ENCODE results near the gene PLEKHA7. TPM values are rescaled to one million over a fixed set of nuclear protein-coding genes. Genes with fewer than 3 reads are reported as not detected.

PLEKHA7 gene
- total RNA-seq, 1 experiment from 2014 or later, result 13.0 TPM

GRCh38 chr11:16891165-16891564 lies 123.0 kb downstream of the PLEKHA7 start:
- ChIA-PET CTCF (no interaction called here), POLR2A (no interaction called here)
- Mint-ChIP-seq H3K36me3 (peaks cover 21% of the 10 kb centered on the region), H3K9me3 (peaks cover 21% of the 10 kb centered on the region), H3K27me3 (ENCODE audit: low read depth) (peaks cover 22% of the 10 kb centered on the region), H3K27ac (no peak overlapping the region), H3K4me3 (no peak overlapping the region), H3K4me1 (peaks cover 21% of the 10 kb centered on the region)
- no peak for DNase-seq (ENCODE audit: low spot score)
- no peak for TF ChIP-seq ATF6 (CRISPR knock-in tag; IDR thresholded peaks at IDR 0.05)
- no peak for TF ChIP-seq GRHL2 (CRISPR knock-in tag; IDR thresholded peaks at IDR 0.05; ENCODE audit: insufficient replicate concordance, severe bottlenecking)
- TF ChIP-seq ZMAT4 (CRISPR knock-in tag; IDR thresholded peaks at IDR 0.05), result no peak
- TF ChIP-seq FOXK1 (CRISPR knock-in tag; IDR thresholded peaks at IDR 0.05), result no peak
- no peak for TF ChIP-seq IRF1 (CRISPR knock-in tag; IDR thresholded peaks at IDR 0.05)
- no peak for TF ChIP-seq PRRX2 (CRISPR knock-in tag; IDR thresholded peaks at IDR 0.05)
- no peak for TF ChIP-seq E2F1 (CRISPR knock-in tag; IDR thresholded peaks at IDR 0.05)
- TF ChIP-seq ESRRA (CRISPR knock-in tag; IDR thresholded peaks at IDR 0.05; ENCODE audit: borderline replicate concordance), result no peak
- no peak for TF ChIP-seq NFE2L1 (CRISPR knock-in tag; IDR thresholded peaks at IDR 0.05)
- TF ChIP-seq NFATC4 (CRISPR knock-in tag; IDR thresholded peaks at IDR 0.05), result no peak
- no peak for ATAC-seq

DNA sequence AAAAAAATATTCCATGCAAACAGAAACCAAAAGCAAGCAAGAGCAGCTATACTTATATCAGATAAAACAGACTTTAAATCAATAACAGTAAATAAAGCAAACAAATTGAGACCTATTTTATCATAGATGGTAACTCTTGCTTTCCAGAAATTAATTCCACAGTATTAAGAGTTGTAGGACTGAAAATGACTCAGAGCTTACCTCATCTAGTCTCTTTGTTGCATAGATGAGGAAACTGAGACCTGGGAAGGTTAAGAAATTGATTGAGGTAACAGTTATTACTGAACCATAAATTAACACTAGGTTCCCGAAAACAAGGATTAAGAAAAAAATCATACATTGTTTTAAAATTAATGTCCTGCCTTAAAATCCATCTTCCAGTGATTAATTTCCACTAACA lies 123.8 kb downstream of the PLEKHA7 start:
- TF ChIP-seq IRF2 (CRISPR knock-in tag; IDR thresholded peaks at IDR 0.05; ENCODE audit: borderline replicate concordance, low read depth) (no peak), NR2C2 (CRISPR knock-in tag; IDR thresholded peaks at IDR 0.05) (no peak), ZNF232 (CRISPR knock-in tag; IDR thresholded peaks at IDR 0.05) (no peak), MYBL2 (CRISPR knock-in tag; IDR thresholded peaks at IDR 0.05) (no peak), SMAD4 (CRISPR knock-in tag; IDR thresholded peaks at IDR 0.05) (no peak), E2F1 (CRISPR knock-in tag; IDR thresholded peaks at IDR 0.05) (no peak)
- TF ChIP-seq, protein P1, sequence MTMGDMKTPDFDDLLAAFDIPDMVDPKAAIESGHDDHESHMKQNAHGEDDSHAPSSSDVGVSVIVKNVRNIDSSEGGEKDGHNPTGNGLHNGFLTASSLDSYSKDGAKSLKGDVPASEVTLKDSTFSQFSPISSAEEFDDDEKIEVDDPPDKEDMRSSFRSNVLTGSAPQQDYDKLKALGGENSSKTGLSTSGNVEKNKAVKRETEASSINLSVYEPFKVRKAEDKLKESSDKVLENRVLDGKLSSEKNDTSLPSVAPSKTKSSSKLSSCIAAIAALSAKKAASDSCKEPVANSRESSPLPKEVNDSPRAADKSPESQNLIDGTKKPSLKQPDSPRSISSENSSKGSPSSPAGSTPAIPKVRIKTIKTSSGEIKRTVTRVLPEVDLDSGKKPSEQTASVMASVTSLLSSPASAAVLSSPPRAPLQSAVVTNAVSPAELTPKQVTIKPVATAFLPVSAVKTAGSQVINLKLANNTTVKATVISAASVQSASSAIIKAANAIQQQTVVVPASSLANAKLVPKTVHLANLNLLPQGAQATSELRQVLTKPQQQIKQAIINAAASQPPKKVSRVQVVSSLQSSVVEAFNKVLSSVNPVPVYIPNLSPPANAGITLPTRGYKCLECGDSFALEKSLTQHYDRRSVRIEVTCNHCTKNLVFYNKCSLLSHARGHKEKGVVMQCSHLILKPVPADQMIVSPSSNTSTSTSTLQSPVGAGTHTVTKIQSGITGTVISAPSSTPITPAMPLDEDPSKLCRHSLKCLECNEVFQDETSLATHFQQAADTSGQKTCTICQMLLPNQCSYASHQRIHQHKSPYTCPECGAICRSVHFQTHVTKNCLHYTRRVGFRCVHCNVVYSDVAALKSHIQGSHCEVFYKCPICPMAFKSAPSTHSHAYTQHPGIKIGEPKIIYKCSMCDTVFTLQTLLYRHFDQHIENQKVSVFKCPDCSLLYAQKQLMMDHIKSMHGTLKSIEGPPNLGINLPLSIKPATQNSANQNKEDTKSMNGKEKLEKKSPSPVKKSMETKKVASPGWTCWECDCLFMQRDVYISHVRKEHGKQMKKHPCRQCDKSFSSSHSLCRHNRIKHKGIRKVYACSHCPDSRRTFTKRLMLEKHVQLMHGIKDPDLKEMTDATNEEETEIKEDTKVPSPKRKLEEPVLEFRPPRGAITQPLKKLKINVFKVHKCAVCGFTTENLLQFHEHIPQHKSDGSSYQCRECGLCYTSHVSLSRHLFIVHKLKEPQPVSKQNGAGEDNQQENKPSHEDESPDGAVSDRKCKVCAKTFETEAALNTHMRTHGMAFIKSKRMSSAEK (CRISPR knock-in tag; IDR thresholded peaks at IDR 0.05; ENCODE audit: borderline replicate concordance), result no peak
- TF ChIP-seq, protein P2, sequence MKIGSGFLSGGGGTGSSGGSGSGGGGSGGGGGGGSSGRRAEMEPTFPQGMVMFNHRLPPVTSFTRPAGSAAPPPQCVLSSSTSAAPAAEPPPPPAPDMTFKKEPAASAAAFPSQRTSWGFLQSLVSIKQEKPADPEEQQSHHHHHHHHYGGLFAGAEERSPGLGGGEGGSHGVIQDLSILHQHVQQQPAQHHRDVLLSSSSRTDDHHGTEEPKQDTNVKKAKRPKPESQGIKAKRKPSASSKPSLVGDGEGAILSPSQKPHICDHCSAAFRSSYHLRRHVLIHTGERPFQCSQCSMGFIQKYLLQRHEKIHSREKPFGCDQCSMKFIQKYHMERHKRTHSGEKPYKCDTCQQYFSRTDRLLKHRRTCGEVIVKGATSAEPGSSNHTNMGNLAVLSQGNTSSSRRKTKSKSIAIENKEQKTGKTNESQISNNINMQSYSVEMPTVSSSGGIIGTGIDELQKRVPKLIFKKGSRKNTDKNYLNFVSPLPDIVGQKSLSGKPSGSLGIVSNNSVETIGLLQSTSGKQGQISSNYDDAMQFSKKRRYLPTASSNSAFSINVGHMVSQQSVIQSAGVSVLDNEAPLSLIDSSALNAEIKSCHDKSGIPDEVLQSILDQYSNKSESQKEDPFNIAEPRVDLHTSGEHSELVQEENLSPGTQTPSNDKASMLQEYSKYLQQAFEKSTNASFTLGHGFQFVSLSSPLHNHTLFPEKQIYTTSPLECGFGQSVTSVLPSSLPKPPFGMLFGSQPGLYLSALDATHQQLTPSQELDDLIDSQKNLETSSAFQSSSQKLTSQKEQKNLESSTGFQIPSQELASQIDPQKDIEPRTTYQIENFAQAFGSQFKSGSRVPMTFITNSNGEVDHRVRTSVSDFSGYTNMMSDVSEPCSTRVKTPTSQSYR (CRISPR knock-in tag; IDR thresholded peaks at IDR 0.05), result no peak
- Mint-ChIP-seq H3K27me3 (ENCODE audit: low read depth) (peaks cover 15% of the 10 kb centered on the region), H3K36me3 (peaks cover 21% of the 10 kb centered on the region), H3K4me1 (peaks cover 17% of the 10 kb centered on the region), H3K9me3 (peaks cover 21% of the 10 kb centered on the region), H3K4me3 (no peak overlapping the region), H3K27ac (no peak overlapping the region)
- ATAC-seq (no peak), DNase-seq (ENCODE audit: low spot score) (no peak)
- ChIA-PET POLR2A (no interaction called here), CTCF (no interaction called here)

Measured in WTC11 (cell line).